H1 (cell line): ENCODE results near the gene CA10. TPM values are rescaled to one million over a fixed set of nuclear protein-coding genes. Genes with fewer than 3 reads are reported as not detected.

Source experiments
- CTCF ChIA-PET: fragments of 300-600 bp; sonication (Branson Sonifier 250); formaldehyde crosslinking; loops from one replicate; lab custom pipeline; 2021; ENCODE audit not compliant: partially characterized antibody; lab: Charles Lee
- POLR2A ChIA-PET: fragments of 300-600 bp; sonication (Branson Sonifier 250); formaldehyde crosslinking; loops from one replicate; lab custom pipeline; 2021; ENCODE audit warnings: inconsistent platforms; ENCODE audit not compliant: partially characterized antibody; lab: Charles Lee
- DNase-seq, 2 experiments: peaks; one replicate each; pipeline versions ENCODE4 v3.0.0 to v3.0.0-alpha.2; 2010 to 2022; ENCODE audit warnings: low spot score in 2 of 2, low read depth in 1 of 2, mixed read lengths in 1 of 2
- FAIRE-seq: peaks from 2 replicates; lab custom pipeline; 2011; peaks lifted over from hg19 to GRCh38; lab: Jason Lieb, UNC
- H2AFZ ChIP-seq: 2 replicates; pipeline ENCODE4 v1.8.1; 2012; ENCODE audit warnings: low read length, inconsistent platforms
- H2AK5ac ChIP-seq: 2 replicates; pipeline ENCODE4 v1.6.1; 2013; ENCODE audit warnings: low read depth, low read length
- H2BK120ac ChIP-seq: replicated peaks from 2 replicates; pipeline ENCODE3; 2013; ENCODE audit warnings: low read depth, low read length, inconsistent platforms
- H2BK12ac ChIP-seq: 2 replicates; pipeline ENCODE4 v1.6.1; 2013; ENCODE audit warnings: low read depth, low read length
- H2BK15ac ChIP-seq: 2 replicates; pipeline ENCODE4 v1.6.1; 2013; ENCODE audit warnings: low read length
- H2BK20ac ChIP-seq: 2 replicates; pipeline ENCODE4 v1.6.1; 2013; ENCODE audit warnings: low read length
- H2BK5ac ChIP-seq: 2 replicates; pipeline ENCODE4 v1.6.1; 2013; ENCODE audit warnings: low read depth, low read length
- H3K14ac ChIP-seq: 2 replicates; pipeline ENCODE4 v1.6.1; 2013; ENCODE audit warnings: inconsistent platforms; ENCODE audit not compliant: insufficient read length
- H3K18ac ChIP-seq: 2 replicates; pipeline ENCODE4 v1.6.1; 2013; ENCODE audit warnings: low read length; ENCODE audit errors: extremely low read depth
- H3K23ac ChIP-seq: 2 replicates; pipeline ENCODE4 v1.6.1; 2013; ENCODE audit warnings: inconsistent platforms; ENCODE audit not compliant: insufficient read length
- H3K23me2 ChIP-seq: 2 replicates; pipeline ENCODE4 v1.6.1; 2013; ENCODE audit warnings: low read depth, low read length
- H3K27ac ChIP-seq: 2 replicates; pipeline ENCODE4 v1.6.1; 2011; ENCODE audit warnings: low read depth, low read length, inconsistent platforms
- H3K27me3 ChIP-seq, 4 experiments: replicated peaks in 1 of 4; 1 replicate in 1 of 4; 2 replicates in 3 of 4; pipeline versions ENCODE4 v1.6.1 to v1.8.1; 2011 to 2013; ENCODE audit warnings: low read length in 3 of 4, mild to moderate bottlenecking in 3 of 4, inconsistent platforms in 2 of 4, mixed read lengths in 2 of 4, moderate library complexity in 1 of 4; ENCODE audit not compliant: control insufficient read depth in 3 of 4, insufficient read depth in 3 of 4; ENCODE audit errors: extremely low read depth in 1 of 4
- H3K36me3 ChIP-seq, 4 experiments: 2 replicates each; pipeline versions ENCODE4 v1.6.1 to v1.8.1; 2011 to 2013; ENCODE audit warnings: mild to moderate bottlenecking in 4 of 4, low read length in 3 of 4, moderate library complexity in 2 of 4, control low read depth in 1 of 4, inconsistent platforms in 1 of 4; ENCODE audit not compliant: insufficient read depth in 4 of 4, control insufficient read depth in 2 of 4
- H3K4ac ChIP-seq: replicated peaks from 2 replicates; pipeline ENCODE3; 2013; ENCODE audit warnings: low read length, low read depth, mixed read lengths, inconsistent platforms; ENCODE audit not compliant: insufficient read length
- H3K4me1 ChIP-seq, 4 experiments: replicated peaks in 1 of 4; 1 replicate in 1 of 4; 2 replicates in 3 of 4; pipeline versions ENCODE4 v1.6.1 to v1.8.1; 2011 to 2013; ENCODE audit warnings: low read length in 3 of 4, inconsistent platforms in 2 of 4, mixed read lengths in 1 of 4; ENCODE audit not compliant: insufficient read depth in 4 of 4, control insufficient read depth in 3 of 4
- H3K4me2 ChIP-seq, 2 experiments: 2 replicates each; pipeline versions ENCODE4 v1.6.1 to v1.8.1; 2011 to 2013; ENCODE audit warnings: low read depth in 2 of 2, low read length in 2 of 2, control low read depth in 1 of 2, inconsistent platforms in 1 of 2, mild to moderate bottlenecking in 1 of 2; ENCODE audit not compliant: insufficient read depth in 1 of 2
- H3K4me3 ChIP-seq, 4 experiments: fragments of 200-600, 300-600 bp in 1 of 4; sonication (generic), shearing (Covaris generic), sonication (Bioruptor Twin) in 1 of 4; 2 replicates each; pipeline versions ENCODE4 v1.5.1 to v1.8.1; 2011 to 2016; ENCODE audit warnings: low read length in 4 of 4, low read depth in 3 of 4, control low read depth in 2 of 4, inconsistent platforms in 2 of 4, mild to moderate bottlenecking in 2 of 4, mixed read lengths in 1 of 4, moderate library complexity in 1 of 4; ENCODE audit not compliant: insufficient read depth in 2 of 4; ENCODE audit errors: extremely low read depth in 1 of 4
- H3K56ac ChIP-seq: replicated peaks from 2 replicates; pipeline ENCODE3; 2013; ENCODE audit warnings: low read depth, mild to moderate bottlenecking, mixed read lengths, low read length, inconsistent platforms; ENCODE audit not compliant: insufficient read length
- H3K79me1 ChIP-seq: 2 replicates; pipeline ENCODE4 v1.6.1; 2013; ENCODE audit warnings: low read depth, low read length, control low read depth
- H3K79me2 ChIP-seq, 2 experiments: 2 replicates each; pipeline versions ENCODE4 v1.6.1 to v1.8.1; 2012 to 2013; ENCODE audit warnings: low read length in 2 of 2, mild to moderate bottlenecking in 2 of 2, inconsistent platforms in 1 of 2; ENCODE audit not compliant: insufficient read depth in 2 of 2, control insufficient read depth in 1 of 2
- H3K9ac ChIP-seq, 4 experiments: replicated peaks in 1 of 4; 1 replicate in 1 of 4; 2 replicates in 3 of 4; pipeline versions ENCODE4 v1.6.1 to v1.8.1; 2011 to 2013; ENCODE audit warnings: low read depth in 3 of 4, low read length in 3 of 4, control low read depth in 2 of 4, mild to moderate bottlenecking in 2 of 4, moderate library complexity in 2 of 4, inconsistent platforms in 1 of 4; ENCODE audit errors: extremely low read depth in 1 of 4
- H3K9me3 ChIP-seq, 2 experiments: 2 replicates each; pipeline versions ENCODE4 v1.6.1 to v1.8.1; 2012 to 2013; ENCODE audit warnings: mild to moderate bottlenecking in 2 of 2, moderate library complexity in 2 of 2, control low read depth in 1 of 2, inconsistent platforms in 1 of 2, low read depth in 1 of 2, low read length in 1 of 2, mixed read lengths in 1 of 2; ENCODE audit not compliant: insufficient read depth in 2 of 2
- H4K20me1 ChIP-seq, 2 experiments: replicated peaks in 1 of 2; 2 replicates each; pipeline versions ENCODE3 to v1.8.1; 2011 to 2013; ENCODE audit warnings: inconsistent platforms in 2 of 2, low read length in 2 of 2, mild to moderate bottlenecking in 1 of 2; ENCODE audit not compliant: insufficient read depth in 2 of 2, control insufficient read depth in 1 of 2
- H4K5ac ChIP-seq: 2 replicates; pipeline ENCODE4 v1.6.1; 2013; ENCODE audit warnings: low read length, low read depth, mixed read lengths, inconsistent platforms; ENCODE audit not compliant: insufficient read length
- H4K8ac ChIP-seq: 2 replicates; pipeline ENCODE4 v1.8.0; 2013; ENCODE audit warnings: mild to moderate bottlenecking, moderate library complexity, low read length, inconsistent platforms; ENCODE audit not compliant: insufficient read depth; ENCODE audit errors: extremely low read depth
- H4K91ac ChIP-seq: replicated peaks from 2 replicates; pipeline ENCODE3; 2013; ENCODE audit warnings: low read length, mixed read lengths, inconsistent platforms; ENCODE audit not compliant: insufficient read length
- CEBPB ChIP-seq: IDR thresholded peaks from 2 replicates; pipeline ENCODE4 v1.6.1; 2012; ENCODE audit warnings: low read depth, low read length
- CHD1 ChIP-seq: IDR thresholded peaks from 2 replicates; pipeline ENCODE4 v1.6.1; 2012; ENCODE audit warnings: low read depth, low read length, improper control_type of control experiment
- CHD2 ChIP-seq: IDR thresholded peaks from 2 replicates; pipeline ENCODE4 v1.6.1; 2012; ENCODE audit warnings: low read length, improper control_type of control experiment
- RBBP5 ChIP-seq: IDR thresholded peaks from 2 replicates; pipeline ENCODE4 v1.7.1; 2012; ENCODE audit warnings: low read depth, mild to moderate bottlenecking, inconsistent platforms, low read length, moderate library complexity, borderline replicate concordance
- SIX5 ChIP-seq: IDR thresholded peaks from 2 replicates; pipeline ENCODE4 v1.6.1; 2011; ENCODE audit warnings: mild to moderate bottlenecking, low read depth, low read length
- TCF12 ChIP-seq: IDR thresholded peaks from 2 replicates; pipeline ENCODE4 v1.6.1; 2011; ENCODE audit warnings: low read depth, mild to moderate bottlenecking, low read length
- TEAD4 ChIP-seq: IDR thresholded peaks from 2 replicates; pipeline ENCODE4 v1.6.1; 2012; ENCODE audit warnings: low read depth, low read length, inconsistent platforms, mixed read lengths
- WGBS, 2 experiments: shearing (Covaris generic) in 1 of 2; methylation state at CpG; one replicate each; pipeline versions ENCODE4 v1.1.6 to v1.1.7; 2013 to 2015; ENCODE audit warnings: low lambda C conversion rate in 2 of 2, mixed read lengths in 2 of 2, inconsistent platforms in 1 of 2, low coverage in 1 of 2, missing lambda C conversion rate in 1 of 2; ENCODE audit not compliant: insufficient replicate concordance in 2 of 2, insufficient coverage in 1 of 2, insufficient read length in 1 of 2; ENCODE audit errors: extremely low coverage in 1 of 2, missing lambda C conversion rate in 1 of 2; 5-methylcytosine and 5-hydroxymethylcytosine counted together
- polyA plus RNA-seq, 7 experiments: library from polyadenylated mRNA; depleted of rRNA in 3 of 7; stranded (reverse) in 5 of 7; unstranded in 2 of 7; fragments of >200 nt in 5 of 7; fragments of 200-250 nt in 2 of 7; gene quantifications; 1 replicate in 5 of 7; 2 replicates in 1 of 7; 4 replicates in 1 of 7; pipeline versions ENCODE4 v1.2.1 to v1.2.3, GENCODE V29; 2011 to 2013; ENCODE audit warnings: missing spikeins in 2 of 7, mixed read lengths in 2 of 7
- total RNA-seq: library from RNA; stranded (reverse); fragmentation: NEBNext Ultra II Directional; extraction: Animal tissue kit (Norgen Biotek cat#: 25700); gene quantifications from 2 replicates; pipeline ENCODE4 v1.2.1, GENCODE V29; 2021
- TF ChIP-seq, protein P1 (sequence below): IDR thresholded peaks from 2 replicates; pipeline ENCODE4 v1.6.1; 2012; ENCODE audit warnings: inconsistent platforms

The CA10 gene
- total and polyA plus RNA-seq, 2 of the 8 experiments (the other 6 are each of a cell fraction or from before 2014, with no cell fraction given) = 0.60 to 0.63 TPM

DNA sequence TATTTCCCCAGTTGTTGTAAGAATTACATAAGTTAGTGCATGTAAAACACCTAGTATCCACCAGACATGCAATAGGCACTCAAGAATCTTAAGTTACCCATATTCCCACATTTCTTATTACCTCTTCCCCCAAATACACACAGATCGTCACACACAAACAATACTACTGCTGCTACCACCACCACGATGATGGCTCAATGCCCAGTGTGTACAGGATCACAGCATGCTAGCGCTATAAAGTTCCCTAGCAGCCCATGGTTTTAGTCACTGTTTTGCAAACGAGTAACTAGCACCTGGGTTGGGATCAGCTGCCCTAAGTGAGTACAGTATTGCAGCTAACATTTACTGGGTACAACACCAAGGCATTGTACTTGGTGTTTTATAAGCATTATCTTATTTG, 486.4 kb downstream of the CA10 start:
- Histone ChIP-seq H4K91ac (no peak overlapping the region), H3K27ac (no peak overlapping the region), H2BK12ac (no peak overlapping the region), H3K23ac (no peak overlapping the region), H3K4me3 (no peak overlapping the region), H3K9ac (no peak overlapping the region), H2BK20ac (no peak overlapping the region), H3K4me2 (no peak overlapping the region), H2BK15ac (no peak overlapping the region)
- CTCF ChIA-PET = no interaction called here
- 91 to 100% methylated on average over 1 to 4 of the region's 4 CpGs for WGBS, 2 experiments
- FAIRE-seq = no peak
- no peak for DNase-seq
- TF ChIP-seq TEAD4 (no peak), CEBPB (no peak), SIX5 (no peak), CHD2 (no peak), TCF12 (no peak), RBBP5 (no peak), CHD1 (no peak)
- TF ChIP-seq, protein P1, sequence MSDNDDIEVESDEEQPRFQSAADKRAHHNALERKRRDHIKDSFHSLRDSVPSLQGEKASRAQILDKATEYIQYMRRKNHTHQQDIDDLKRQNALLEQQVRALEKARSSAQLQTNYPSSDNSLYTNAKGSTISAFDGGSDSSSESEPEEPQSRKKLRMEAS = no peak
- TF ChIP-seq, all 59 proteins: peak for 0
- no peak overlapping the region for H2AFZ ChIP-seq
- H3K18ac ChIP-seq = no peak overlapping the region
- no peaks in the 10 kb centered on the region for H3K36me3 ChIP-seq
- H4K8ac ChIP-seq = no peak overlapping the region
- H3K23me2 ChIP-seq = no peaks in the 10 kb centered on the region
- H3K27me3 ChIP-seq = no peaks in the 10 kb centered on the region
- H3K79me2 ChIP-seq = no peaks in the 10 kb centered on the region
- H3K4ac ChIP-seq = no peak overlapping the region
- no peaks in the 10 kb centered on the region for H4K20me1 ChIP-seq
- H2BK120ac ChIP-seq = no peak overlapping the region
- no peak overlapping the region for H3K56ac ChIP-seq
- no peaks in the 10 kb centered on the region for H3K79me1 ChIP-seq
- H3K14ac ChIP-seq = no peak overlapping the region
- H4K5ac ChIP-seq = no peak overlapping the region
- H3K9me3 ChIP-seq = peaks cover 10 to 27% of the 10 kb centered on the region in 2 experiments; a peak in 3 of 4 replicates
- H2BK5ac ChIP-seq = no peak overlapping the region
- H2AK5ac ChIP-seq = no peak overlapping the region
- no peaks in the 10 kb centered on the region for H3K4me1 ChIP-seq
- POLR2A ChIA-PET = no interaction called here
